Omental fat pad (tissue), 4 donors: ENCODE results near the gene LGR6. TPM values are rescaled to one million over a fixed set of nuclear protein-coding genes. Genes with fewer than 3 reads are reported as not detected.

ENCODE experiments used
- ATAC-seq: fragments of 150-250 bp; one replicate; pipeline ENCODE4 v1.9.1; 2016; ENCODE audit warnings: mild to moderate bottlenecking, moderate library complexity; ENCODE audit not compliant: low FRiP score
- DNase-seq: peaks from one replicate; pipeline ENCODE4 v3.0.0-alpha.2; 2019; ENCODE audit warnings: low spot score
- total RNA-seq, 4 donors: library from RNA; depleted of rRNA; stranded (reverse); fragments of >200 nt; gene quantifications; one replicate each; pipeline ENCODE4 v1.1.0, GENCODE V29; 2016
- TF ChIP-seq, protein P1 (sequence below), 3 donors: fragments of 450-650 bp; IDR thresholded peaks; one replicate each; pipeline ENCODE4 v1.5.1; 2016 to 2017; ENCODE audit warnings: antibody characterized with exemption in 3 of 3, mild to moderate bottlenecking in 3 of 3, moderate library complexity in 2 of 3

LGR6 gene
- total RNA-seq, 4 donors from 2014 or later = 0.28 to 0.32 TPM; not detected in 2

- no peak for ATAC-seq
- TF ChIP-seq, protein P1, sequence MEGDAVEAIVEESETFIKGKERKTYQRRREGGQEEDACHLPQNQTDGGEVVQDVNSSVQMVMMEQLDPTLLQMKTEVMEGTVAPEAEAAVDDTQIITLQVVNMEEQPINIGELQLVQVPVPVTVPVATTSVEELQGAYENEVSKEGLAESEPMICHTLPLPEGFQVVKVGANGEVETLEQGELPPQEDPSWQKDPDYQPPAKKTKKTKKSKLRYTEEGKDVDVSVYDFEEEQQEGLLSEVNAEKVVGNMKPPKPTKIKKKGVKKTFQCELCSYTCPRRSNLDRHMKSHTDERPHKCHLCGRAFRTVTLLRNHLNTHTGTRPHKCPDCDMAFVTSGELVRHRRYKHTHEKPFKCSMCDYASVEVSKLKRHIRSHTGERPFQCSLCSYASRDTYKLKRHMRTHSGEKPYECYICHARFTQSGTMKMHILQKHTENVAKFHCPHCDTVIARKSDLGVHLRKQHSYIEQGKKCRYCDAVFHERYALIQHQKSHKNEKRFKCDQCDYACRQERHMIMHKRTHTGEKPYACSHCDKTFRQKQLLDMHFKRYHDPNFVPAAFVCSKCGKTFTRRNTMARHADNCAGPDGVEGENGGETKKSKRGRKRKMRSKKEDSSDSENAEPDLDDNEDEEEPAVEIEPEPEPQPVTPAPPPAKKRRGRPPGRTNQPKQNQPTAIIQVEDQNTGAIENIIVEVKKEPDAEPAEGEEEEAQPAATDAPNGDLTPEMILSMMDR (IDR thresholded peaks at IDR 0.05) = no peak
- no peak for DNase-seq
Observed at GRCh38 chr1:202276081-202276715, 82.6 kb downstream of the LGR6 start.

- DNase-seq (no peak), ATAC-seq (no peak)
- TF ChIP-seq, protein P1 (IDR thresholded peaks at IDR 0.05) = no peak
Observed at GRCh38 chr1:202276920-202277319, 83.3 kb downstream of the LGR6 start.

DNA sequence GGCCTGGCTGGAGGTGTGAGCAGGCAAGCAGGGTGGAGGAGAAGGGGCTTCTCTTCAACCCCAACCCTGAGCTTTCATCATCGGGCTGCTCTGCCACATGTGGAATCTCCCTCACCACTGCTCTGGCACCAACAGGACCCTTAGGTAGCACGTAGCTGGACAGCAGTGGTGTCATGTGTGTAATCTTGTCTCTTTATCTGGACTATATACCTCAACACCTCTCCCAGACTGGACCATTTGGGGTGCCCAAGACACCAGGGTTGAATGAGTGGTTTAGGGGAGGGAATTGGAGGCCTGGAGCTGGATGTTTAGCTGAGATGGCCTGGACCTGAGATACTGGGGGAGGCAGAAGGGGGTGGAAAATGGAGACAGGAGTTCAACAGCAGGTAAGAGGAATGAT, 85.2 kb downstream of the LGR6 start:
- TF ChIP-seq, protein P1 (IDR thresholded peaks at IDR 0.05) = no peak
- no peak for ATAC-seq
- no peak for DNase-seq

GRCh38 chr1:202279806-202280205, 86.2 kb downstream of the LGR6 start:
- ATAC-seq (no peak), DNase-seq (no peak)
- TF ChIP-seq, protein P1 (IDR thresholded peaks at IDR 0.05) = no peak

DNA sequence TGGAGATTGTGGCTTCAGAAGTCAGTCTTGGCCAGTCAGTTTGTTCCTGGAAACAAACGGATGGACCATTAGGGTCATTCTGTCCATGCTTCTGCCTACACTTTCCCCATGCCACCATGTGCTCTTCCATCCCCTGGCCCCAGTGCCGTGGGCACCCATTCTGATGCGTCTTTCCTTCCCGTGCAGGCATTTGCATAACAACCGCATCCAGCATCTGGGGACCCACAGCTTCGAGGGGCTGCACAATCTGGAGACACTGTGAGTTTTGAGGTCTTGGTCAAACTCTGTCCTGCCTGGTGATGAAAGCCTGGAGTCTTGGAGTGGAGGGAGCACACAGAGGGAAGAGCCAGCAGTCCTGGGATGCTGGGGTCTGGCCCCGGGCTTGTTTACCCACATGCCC, 87.0 kb downstream of the LGR6 start:
- DNase-seq (no peak), ATAC-seq (no peak)
- TF ChIP-seq, protein P1 (IDR thresholded peaks at IDR 0.05) = no peak

DNA sequence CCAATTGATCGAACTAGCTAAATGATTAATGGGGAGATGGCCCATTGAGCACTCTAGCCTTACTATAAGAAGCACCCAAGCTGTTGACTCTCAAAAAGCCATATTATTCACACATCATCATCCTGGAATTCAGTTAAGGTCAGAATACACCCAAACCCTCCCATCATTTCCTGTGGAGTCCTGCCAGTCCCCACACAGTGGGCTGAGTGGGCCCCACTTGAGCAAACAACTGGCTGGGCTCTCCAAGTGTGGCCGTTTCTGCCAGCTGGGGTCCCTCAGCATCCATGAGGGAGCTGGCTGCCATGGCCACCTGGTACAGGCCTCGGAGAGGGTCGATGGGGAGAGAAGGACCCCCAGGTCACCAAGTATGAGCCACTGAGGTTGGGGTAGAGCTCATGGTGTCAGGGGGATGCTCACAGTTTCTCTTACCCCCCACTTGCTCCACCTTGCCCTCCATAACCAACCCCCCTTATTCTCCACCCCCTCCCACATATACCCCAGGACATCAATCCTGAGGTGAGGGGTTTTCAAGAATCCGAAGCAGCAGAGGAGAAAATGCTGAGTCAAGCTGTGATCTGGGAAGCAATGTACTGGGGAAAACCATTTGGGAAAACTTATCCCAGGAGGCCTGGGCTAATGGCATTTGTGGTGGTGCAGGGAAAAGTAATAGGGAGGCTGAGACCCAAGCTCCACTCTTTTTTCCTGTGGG, 87.9 kb downstream of the LGR6 start:
- ATAC-seq (no peak), DNase-seq (no peak)
- TF ChIP-seq, protein P1 (IDR thresholded peaks at IDR 0.05) = no peak

- TF ChIP-seq, protein P1 (IDR thresholded peaks at IDR 0.05) = no peak
- ATAC-seq (no peak), DNase-seq (no peak)
Observed at GRCh38 chr1:202282025-202282371, 88.4 kb downstream of the LGR6 start.
